IMR-90 (cell line): Measurements from ENCODE around the gene PSMC3. TPM values are rescaled to one million over a fixed set of nuclear protein-coding genes. Genes with fewer than 3 reads are reported as not detected.

Experiments
- ATAC-seq: fragments of 200-7000 bp; cut with Tn5 transposase; 2 replicates; pipeline ENCODE4 v1.9.1; 2020; ENCODE audit warnings: low read depth, mild to moderate bottlenecking, moderate library complexity
- BruUV-seq: library from RNA; stranded (reverse); fragments of 400-500 nt; replicated peaks from 2 replicates; lab custom pipeline; 2021; lab: Mats Ljungman, UMichigan
- CTCF ChIA-PET: fragments of 300-600 bp; formaldehyde crosslinking; extraction: SDS; loops from one replicate; lab custom pipeline; 2021; ENCODE audit warnings: antibody characterized with exemption; lab: Yijun Ruan, JAX
- POLR2A ChIA-PET: fragments of 300-600 bp; sonication (Branson Sonifier 250); formaldehyde crosslinking; loops from one replicate; lab custom pipeline; 2022; ENCODE audit warnings: antibody characterized with exemption; ENCODE audit not compliant: unreplicated experiment; lab: Charles Lee
- DNase-seq: peaks from one replicate; pipeline ENCODE4 v3.0.0; 2013
- H2AFZ ChIP-seq: replicated peaks from 2 replicates; pipeline ENCODE3; 2013; ENCODE audit warnings: low read length, mild to moderate bottlenecking; ENCODE audit not compliant: poor library complexity
- H2AK5ac ChIP-seq: 2 replicates; pipeline ENCODE4 v1.6.1; 2013; ENCODE audit warnings: low read depth, low read length, inconsistent platforms
- H2AK9ac ChIP-seq: replicated peaks from 2 replicates; pipeline ENCODE3; 2013; ENCODE audit warnings: mild to moderate bottlenecking, low read depth, low read length, moderate library complexity; ENCODE audit not compliant: poor library complexity
- H2BK120ac ChIP-seq: 2 replicates; pipeline ENCODE4 v1.6.1; 2013; ENCODE audit warnings: low read depth, low read length, inconsistent platforms
- H2BK15ac ChIP-seq: 3 replicates; pipeline ENCODE4 v1.6.1; 2013; ENCODE audit warnings: low read depth, low read length, inconsistent platforms
- H2BK20ac ChIP-seq: 2 replicates; pipeline ENCODE4 v1.6.1; 2013; ENCODE audit warnings: low read depth, mild to moderate bottlenecking, inconsistent platforms, low read length, moderate library complexity
- H2BK5ac ChIP-seq: 2 replicates; pipeline ENCODE4 v1.6.1; 2013; ENCODE audit warnings: mild to moderate bottlenecking, low read depth, low read length, inconsistent platforms; ENCODE audit not compliant: poor library complexity, severe bottlenecking
- H3K14ac ChIP-seq: replicated peaks from 2 replicates; pipeline ENCODE4 v1.6.1; 2013; ENCODE audit warnings: low read depth, low read length, inconsistent platforms
- H3K18ac ChIP-seq: 2 replicates; pipeline ENCODE4 v1.6.1; 2013; ENCODE audit warnings: low read depth, low read length, control low read depth
- H3K23ac ChIP-seq: 2 replicates; pipeline ENCODE4 v1.6.1; 2013; ENCODE audit warnings: low read depth, low read length, inconsistent platforms
- H3K27ac ChIP-seq: 2 replicates; pipeline ENCODE4 v1.5.1; 2013; ENCODE audit warnings: mild to moderate bottlenecking, control low read depth, low read length; ENCODE audit not compliant: insufficient read depth
- H3K27me3 ChIP-seq: 2 replicates; pipeline ENCODE4 v1.6.1; 2013; ENCODE audit warnings: low read length; ENCODE audit not compliant: control insufficient read depth, insufficient read depth
- H3K36me3 ChIP-seq: 2 replicates; pipeline ENCODE4 v1.6.1; 2013; ENCODE audit warnings: low read length, mixed read lengths; ENCODE audit not compliant: control insufficient read depth, insufficient read depth
- H3K4ac ChIP-seq: 2 replicates; pipeline ENCODE4 v1.6.1; 2013; ENCODE audit warnings: low read depth, low read length, inconsistent platforms
- H3K4me1 ChIP-seq: 2 replicates; pipeline ENCODE4 v1.6.1; 2013; ENCODE audit warnings: low read length, mixed read lengths; ENCODE audit not compliant: control insufficient read depth, insufficient read depth
- H3K4me2 ChIP-seq: 2 replicates; pipeline ENCODE4 v1.6.1; 2013; ENCODE audit warnings: low read depth, mild to moderate bottlenecking, control low read depth, low read length, moderate library complexity
- H3K4me3 ChIP-seq: 2 replicates; pipeline ENCODE4 v1.5.1; 2013; ENCODE audit warnings: low read depth, mild to moderate bottlenecking, control low read depth, low read length, moderate library complexity; ENCODE audit not compliant: insufficient read depth
- H3K56ac ChIP-seq: 2 replicates; pipeline ENCODE4 v1.6.1; 2013; ENCODE audit warnings: low read length, inconsistent platforms; ENCODE audit not compliant: insufficient read depth; ENCODE audit errors: extremely low read depth
- H3K79me1 ChIP-seq, 2 experiments: 2 replicates each; pipeline ENCODE4 v1.6.1; 2013; ENCODE audit warnings: low read length in 2 of 2, inconsistent platforms in 1 of 2, low read depth in 1 of 2
- H3K9ac ChIP-seq: 2 replicates; pipeline ENCODE4 v1.6.1; 2013; ENCODE audit warnings: low read depth, low read length, control low read depth
- H3K9me1 ChIP-seq: 2 replicates; pipeline ENCODE4 v1.6.1; 2013; ENCODE audit warnings: low read length, inconsistent platforms; ENCODE audit not compliant: insufficient read depth
- H3K9me3 ChIP-seq: 2 replicates; pipeline ENCODE4 v1.6.1; 2013; ENCODE audit warnings: low read length; ENCODE audit not compliant: control insufficient read depth, insufficient read depth
- H4K20me1 ChIP-seq: 2 replicates; pipeline ENCODE4 v1.6.1; 2013; ENCODE audit warnings: low read length, inconsistent platforms; ENCODE audit not compliant: insufficient read depth
- H4K5ac ChIP-seq: 2 replicates; pipeline ENCODE4 v1.6.1; 2013; ENCODE audit warnings: mild to moderate bottlenecking, low read depth, low read length, control low read depth
- H4K8ac ChIP-seq, 2 experiments: 2 replicates each; pipeline ENCODE4 v1.6.1; 2013; ENCODE audit warnings: low read depth in 2 of 2, low read length in 2 of 2, control low read depth in 1 of 2, inconsistent platforms in 1 of 2
- H4K91ac ChIP-seq: 2 replicates; pipeline ENCODE4 v1.6.1; 2013; ENCODE audit warnings: low read depth, low read length, inconsistent platforms; ENCODE audit not compliant: insufficient read depth
- BHLHE40 ChIP-seq: fragments of 150-350 bp; IDR thresholded peaks from 2 replicates; pipeline ENCODE4 v1.6.1; 2016; ENCODE audit warnings: mild to moderate bottlenecking, low read depth, low read length
- CEBPB ChIP-seq: IDR thresholded peaks from 2 replicates; pipeline ENCODE4 v1.6.1; 2012; ENCODE audit warnings: low read depth, low read length, improper control_type of control experiment
- CHD1 ChIP-seq: IDR thresholded peaks from 2 replicates; pipeline ENCODE4 v1.6.1; 2012; ENCODE audit warnings: low read depth, low read length, improper control_type of control experiment
- FOS ChIP-seq: fragments of 150-350 bp; IDR thresholded peaks from 2 replicates; pipeline ENCODE4 v1.6.1; 2016; ENCODE audit warnings: low read depth, low read length
- MAFK ChIP-seq: IDR thresholded peaks from 2 replicates; pipeline ENCODE4 v1.6.1; 2012; ENCODE audit warnings: low read depth, low read length, improper control_type of control experiment
- MAZ ChIP-seq: IDR thresholded peaks from 2 replicates; pipeline ENCODE4 v1.6.1; 2012; ENCODE audit warnings: low read depth, mild to moderate bottlenecking, low read length, improper control_type of control experiment, moderate library complexity, borderline replicate concordance
- MXI1 ChIP-seq: IDR thresholded peaks from 2 replicates; pipeline ENCODE4 v1.6.1; 2012; ENCODE audit warnings: low read depth, mild to moderate bottlenecking, low read length, moderate library complexity, borderline replicate concordance
- NFE2L2 ChIP-seq: fragments of 150-350 bp; IDR thresholded peaks from 2 replicates; pipeline ENCODE4 v1.6.1; 2016; ENCODE audit warnings: low read depth, mild to moderate bottlenecking, low read length
- POLR2A ChIP-seq: IDR thresholded peaks from 2 replicates; pipeline ENCODE4 v1.6.1; 2012; ENCODE audit warnings: mild to moderate bottlenecking, low read depth, low read length
- RAD21 ChIP-seq: IDR thresholded peaks from 2 replicates; pipeline ENCODE4 v1.6.1; 2012; ENCODE audit warnings: low read length, improper control_type of control experiment
- RCOR1 ChIP-seq: IDR thresholded peaks from 2 replicates; pipeline ENCODE4 v1.6.1; 2012; ENCODE audit warnings: mild to moderate bottlenecking, low read length, improper control_type of control experiment; ENCODE audit not compliant: insufficient replicate concordance
- RFX5 ChIP-seq: IDR thresholded peaks from 2 replicates; pipeline ENCODE4 v1.8.0; 2012; ENCODE audit warnings: low read depth, mild to moderate bottlenecking, low read length, moderate library complexity
- SMC3 ChIP-seq: fragments of 150-350 bp; IDR thresholded peaks from 2 replicates; pipeline ENCODE4 v1.6.1; 2016; ENCODE audit warnings: low read depth, mild to moderate bottlenecking, antibody characterized with exemption, low read length, moderate library complexity
- WGBS, 2 experiments: methylation state at CpG; one replicate each; pipeline versions ENCODE4 v1.1.5 to v1.1.7; 2013; ENCODE audit warnings: missing lambda C conversion rate in 2 of 2; ENCODE audit not compliant: insufficient read length in 1 of 2; ENCODE audit errors: extremely low coverage in 2 of 2; 5-methylcytosine and 5-hydroxymethylcytosine counted together
- dilution Hi-C: fragments of 300-500 bp; cut with HindIII; formaldehyde crosslinking; loops from one replicate; pipeline ENCODE4 v1.14.3; 2018; ENCODE audit warnings: low sequenced_read_pairs; ENCODE audit not compliant: unreplicated experiment
- in situ Hi-C: fragments of 300-500 bp; cut with MboI; formaldehyde crosslinking; loops from 3 replicates; pipeline ENCODE4 v1.14.3; 2019; ENCODE audit warnings: low sequenced_read_pairs, inconsistent platforms, mixed read lengths
- intact Hi-C: fragments of 100-400 bp; cut with micrococcal nuclease; formaldehyde crosslinking; loops from 2 replicates; pipeline ENCODE4 v1.10.0; 2022
- polyA plus RNA-seq, 3 experiments: library from polyadenylated mRNA; depleted of rRNA; stranded (reverse); fragments of >200 nt; gene quantifications; 2 replicates each; pipeline ENCODE4 v1.2.3, GENCODE V29; 2012; ENCODE audit warnings: low replicate concordance in 1 of 3
- total RNA-seq: library from RNA; depleted of rRNA; stranded (reverse); fragments of >200 nt; gene quantifications from 2 replicates; pipeline ENCODE4 v1.2.3, GENCODE V29; 2012
- TF ChIP-seq, protein P1 (sequence below): fragments of 150-350 bp; IDR thresholded peaks from 2 replicates; pipeline ENCODE4 v1.6.1; 2017; ENCODE audit warnings: mild to moderate bottlenecking, antibody characterized with exemption, low read length, low read depth
- TF ChIP-seq, protein P2 (sequence below): fragments of 150-350 bp; IDR thresholded peaks from 2 replicates; pipeline ENCODE4 v1.6.1; 2016; ENCODE audit warnings: low read depth, mild to moderate bottlenecking, low read length, moderate library complexity, borderline replicate concordance
- TF ChIP-seq, protein P3 (sequence below): conservative IDR thresholded peaks from 2 replicates; pipeline ENCODE4 v1.5.1; 2012; ENCODE audit warnings: mild to moderate bottlenecking, low read depth, low read length, improper control_type of control experiment

PSMC3 gene
- total and polyA plus RNA-seq, 2 of the 4 experiments (the other 2 are of a cell fraction): 238 to 253 TPM

DNA sequence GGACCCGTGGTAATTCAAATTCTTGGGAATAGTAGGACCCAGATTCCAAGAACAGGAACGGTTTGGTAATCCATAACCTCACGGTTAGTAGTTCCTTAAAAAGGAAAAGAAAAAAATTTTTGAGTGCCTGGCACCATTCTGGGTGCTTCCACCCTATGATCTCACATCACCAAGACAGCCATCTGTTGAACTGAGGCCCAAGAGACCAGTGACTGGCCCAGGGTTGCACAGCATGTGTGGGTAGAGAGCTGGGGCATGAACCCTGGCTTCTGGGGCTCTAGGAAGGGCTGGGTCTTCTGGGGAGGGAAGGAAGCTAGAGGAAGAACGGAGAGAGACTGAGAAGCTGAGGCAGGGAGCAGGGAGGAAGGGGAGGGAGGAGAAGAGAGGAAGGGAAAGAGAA, 43.2 kb downstream of the PSMC3 start:
- Histone ChIP-seq H3K18ac (no peak overlapping the region), H2AK5ac (no peak overlapping the region), H2BK20ac (no peak overlapping the region), H3K4me1 (no peaks in the 10 kb centered on the region), H3K23ac (no peak overlapping the region), H3K4me3 (no peak overlapping the region), H2BK5ac (no peak overlapping the region), H3K27me3 (peaks cover 7% of the 10 kb centered on the region; the same call in 1 of the 2 replicates), H4K5ac (no peak overlapping the region), H3K9me1 (no peaks in the 10 kb centered on the region), H3K27ac (no peak overlapping the region), H2AFZ (no peak overlapping the region), H3K9me3 (no peaks in the 10 kb centered on the region), H3K79me1 (no peaks in the 10 kb centered on the region), H3K4ac (no peak overlapping the region), H4K20me1 (no peaks in the 10 kb centered on the region), H3K14ac (no peak overlapping the region), H3K36me3 (no peaks in the 10 kb centered on the region), H3K9ac (no peak overlapping the region), H3K4me2 (no peak overlapping the region), H2BK120ac (no peak overlapping the region), H4K8ac (no peak overlapping the region), H2BK15ac (no peak overlapping the region), H4K91ac (no peak overlapping the region), H2AK9ac (no peak overlapping the region), H3K56ac (no peak overlapping the region)
- BruUV-seq: no TSS peak
- intact Hi-C loops: no loop called here
- no peak for DNase-seq
- ChIA-PET CTCF (no interaction called here), POLR2A (no interaction called here)
- WGBS, 2 experiments: 27% methylated on average over 1 of the region's 4 CpGs; no CpG with 5 or more reads in 1 of the 2 experiments
- no peak for TF ChIP-seq RAD21
- TF ChIP-seq, protein P1, sequence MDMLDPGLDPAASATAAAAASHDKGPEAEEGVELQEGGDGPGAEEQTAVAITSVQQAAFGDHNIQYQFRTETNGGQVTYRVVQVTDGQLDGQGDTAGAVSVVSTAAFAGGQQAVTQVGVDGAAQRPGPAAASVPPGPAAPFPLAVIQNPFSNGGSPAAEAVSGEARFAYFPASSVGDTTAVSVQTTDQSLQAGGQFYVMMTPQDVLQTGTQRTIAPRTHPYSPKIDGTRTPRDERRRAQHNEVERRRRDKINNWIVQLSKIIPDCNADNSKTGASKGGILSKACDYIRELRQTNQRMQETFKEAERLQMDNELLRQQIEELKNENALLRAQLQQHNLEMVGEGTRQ: no peak
- no peak for TF ChIP-seq FOS
- TF ChIP-seq CHD1: no peak
- TF ChIP-seq, protein P2, sequence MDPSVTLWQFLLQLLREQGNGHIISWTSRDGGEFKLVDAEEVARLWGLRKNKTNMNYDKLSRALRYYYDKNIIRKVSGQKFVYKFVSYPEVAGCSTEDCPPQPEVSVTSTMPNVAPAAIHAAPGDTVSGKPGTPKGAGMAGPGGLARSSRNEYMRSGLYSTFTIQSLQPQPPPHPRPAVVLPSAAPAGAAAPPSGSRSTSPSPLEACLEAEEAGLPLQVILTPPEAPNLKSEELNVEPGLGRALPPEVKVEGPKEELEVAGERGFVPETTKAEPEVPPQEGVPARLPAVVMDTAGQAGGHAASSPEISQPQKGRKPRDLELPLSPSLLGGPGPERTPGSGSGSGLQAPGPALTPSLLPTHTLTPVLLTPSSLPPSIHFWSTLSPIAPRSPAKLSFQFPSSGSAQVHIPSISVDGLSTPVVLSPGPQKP: no peak
- TF ChIP-seq, protein P3, sequence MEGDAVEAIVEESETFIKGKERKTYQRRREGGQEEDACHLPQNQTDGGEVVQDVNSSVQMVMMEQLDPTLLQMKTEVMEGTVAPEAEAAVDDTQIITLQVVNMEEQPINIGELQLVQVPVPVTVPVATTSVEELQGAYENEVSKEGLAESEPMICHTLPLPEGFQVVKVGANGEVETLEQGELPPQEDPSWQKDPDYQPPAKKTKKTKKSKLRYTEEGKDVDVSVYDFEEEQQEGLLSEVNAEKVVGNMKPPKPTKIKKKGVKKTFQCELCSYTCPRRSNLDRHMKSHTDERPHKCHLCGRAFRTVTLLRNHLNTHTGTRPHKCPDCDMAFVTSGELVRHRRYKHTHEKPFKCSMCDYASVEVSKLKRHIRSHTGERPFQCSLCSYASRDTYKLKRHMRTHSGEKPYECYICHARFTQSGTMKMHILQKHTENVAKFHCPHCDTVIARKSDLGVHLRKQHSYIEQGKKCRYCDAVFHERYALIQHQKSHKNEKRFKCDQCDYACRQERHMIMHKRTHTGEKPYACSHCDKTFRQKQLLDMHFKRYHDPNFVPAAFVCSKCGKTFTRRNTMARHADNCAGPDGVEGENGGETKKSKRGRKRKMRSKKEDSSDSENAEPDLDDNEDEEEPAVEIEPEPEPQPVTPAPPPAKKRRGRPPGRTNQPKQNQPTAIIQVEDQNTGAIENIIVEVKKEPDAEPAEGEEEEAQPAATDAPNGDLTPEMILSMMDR: no peak
- no peak for TF ChIP-seq POLR2A
- no peak for TF ChIP-seq SMC3
- no peak for TF ChIP-seq MAZ
- TF ChIP-seq NFE2L2: no peak
- no peak for TF ChIP-seq RFX5
- TF ChIP-seq RCOR1: no peak
- no peak for TF ChIP-seq CEBPB
- no peak for TF ChIP-seq MXI1
- TF ChIP-seq MAFK: no peak
- TF ChIP-seq BHLHE40: no peak
- dilution Hi-C loops: no loop called here
- no peak for ATAC-seq
- in situ Hi-C loops: no loop called here
